NCI-H2171 treated with DMSO at 0.1 percent for 48 hours (cell line): ENCODE results near the gene CDK8.

Experiments used
- DNase-seq: peaks from one replicate; lab custom pipeline; 2025; lab: John Stamatoyannopoulos, UW

CDK8 gene

GRCh38 chr13:26382835-26383234, 128.9 kb downstream of the CDK8 start:
- DNase-seq = no peak

GRCh38 chr13:26384587-26384986, 130.7 kb downstream of the CDK8 start:
- no peak for DNase-seq

GRCh38 chr13:26386026-26386425, 132.1 kb downstream of the CDK8 start:
- no peak for DNase-seq

- no peak for DNase-seq
Measured at GRCh38 chr13:26390203-26390602, 136.3 kb downstream of the CDK8 start.

- DNase-seq = no peak
Measured at GRCh38 chr13:26400545-26400944, 146.6 kb downstream of the CDK8 start.

GRCh38 chr13:26401069-26401468, 147.1 kb downstream of the CDK8 start:
- no peak for DNase-seq

- no peak for DNase-seq
Measured at GRCh38 chr13:26401578-26402021, 147.7 kb downstream of the CDK8 start.

GRCh38 chr13:26406791-26407190, 152.9 kb downstream of the CDK8 start:
- no peak for DNase-seq

- DNase-seq = no peak
Measured at GRCh38 chr13:26411206-26411605, 157.3 kb downstream of the CDK8 start.

GRCh38 chr13:26412263-26412662, 158.3 kb downstream of the CDK8 start:
- no peak for DNase-seq

GRCh38 chr13:26412936-26413716, 159.2 kb downstream of the CDK8 start:
- DNase-seq = no peak

GRCh38 chr13:26420282-26420960, 166.5 kb downstream of the CDK8 start:
- no peak for DNase-seq

- no peak for DNase-seq
Measured at GRCh38 chr13:26422036-26422435, 168.1 kb downstream of the CDK8 start.

- DNase-seq = no peak
Measured at GRCh38 chr13:26423629-26424028, 169.7 kb downstream of the CDK8 start.

- DNase-seq = no peak
Measured at GRCh38 chr13:26424181-26424580, 170.3 kb downstream of the CDK8 start.

GRCh38 chr13:26425443-26426358, 171.8 kb downstream of the CDK8 start:
- DNase-seq = no peak

- no peak for DNase-seq
Measured at GRCh38 chr13:26433776-26434175, 179.8 kb downstream of the CDK8 start.

GRCh38 chr13:26435171-26435570, 181.2 kb downstream of the CDK8 start:
- DNase-seq = no peak

- DNase-seq = no peak
Measured at GRCh38 chr13:26435646-26436045, 181.7 kb downstream of the CDK8 start.

GRCh38 chr13:26436914-26437313, 183.0 kb downstream of the CDK8 start:
- DNase-seq = no peak

GRCh38 chr13:26440111-26440510, 186.2 kb downstream of the CDK8 start:
- no peak for DNase-seq

- DNase-seq = no peak
Measured at GRCh38 chr13:26441476-26441875, 187.5 kb downstream of the CDK8 start.
